Activated CD8-positive, alpha-beta memory T cell treated with anti-CD3 and anti-CD28 coated beads, Interleukin-2, amount 50 U/mL, for 24 hours (primary cell): ENCODE measurements around the gene PRDM16.

Experiments
- DNase-seq: peaks from one replicate; pipeline ENCODE4 v3.0.0-alpha.2; 2020; ENCODE audit errors: extremely low read depth

Gene PRDM16

DNA sequence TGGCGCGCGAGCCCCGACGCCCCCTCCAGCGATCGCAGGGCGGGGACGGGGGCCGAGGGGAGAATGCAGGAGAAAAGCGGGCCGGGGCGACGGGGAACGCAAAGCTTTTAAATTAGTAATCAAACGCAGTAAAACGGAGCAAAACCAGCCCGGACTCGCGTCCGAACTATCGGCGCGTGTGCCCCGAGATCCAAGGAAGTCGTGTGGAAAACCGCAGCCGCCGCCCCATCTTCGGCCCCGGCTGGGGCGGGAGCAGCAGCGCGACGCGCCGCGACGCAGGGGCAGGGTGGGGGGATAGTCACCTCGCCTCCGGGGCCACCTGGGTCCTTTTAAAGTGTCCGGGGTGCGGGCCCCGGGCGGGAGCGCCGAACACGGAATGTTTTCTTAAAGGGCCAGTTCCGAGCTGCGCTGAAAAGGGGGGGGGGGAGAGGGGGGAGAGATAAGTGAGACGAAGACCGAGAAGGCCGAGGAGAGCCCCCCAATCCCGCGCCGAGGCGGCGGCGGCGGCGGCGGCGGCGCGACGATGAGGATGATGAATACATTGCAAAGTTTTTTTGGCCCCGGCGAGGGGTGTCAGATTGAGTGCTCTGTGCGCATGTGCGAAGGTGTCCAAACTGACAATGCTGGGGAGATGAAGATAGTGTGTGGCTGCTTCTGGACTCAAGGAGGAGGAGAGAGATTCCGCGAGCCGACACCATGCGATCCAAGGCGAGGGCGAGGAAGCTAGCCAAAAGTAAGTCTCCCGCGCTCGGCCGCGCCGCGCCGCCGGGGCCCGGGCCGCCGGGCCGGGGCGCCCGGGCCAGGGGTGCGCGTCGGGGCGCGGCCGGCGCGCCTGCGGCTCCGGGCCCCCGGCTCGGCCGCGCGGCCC is at the start of gene PRDM16:
Gene PRDM16, plus strand, starts transcription at position 640 of the 868 bp plus-strand sequence. Its CDS starts 57 bp downstream, at position 697.
- DNase-seq, result no peak

DNA sequence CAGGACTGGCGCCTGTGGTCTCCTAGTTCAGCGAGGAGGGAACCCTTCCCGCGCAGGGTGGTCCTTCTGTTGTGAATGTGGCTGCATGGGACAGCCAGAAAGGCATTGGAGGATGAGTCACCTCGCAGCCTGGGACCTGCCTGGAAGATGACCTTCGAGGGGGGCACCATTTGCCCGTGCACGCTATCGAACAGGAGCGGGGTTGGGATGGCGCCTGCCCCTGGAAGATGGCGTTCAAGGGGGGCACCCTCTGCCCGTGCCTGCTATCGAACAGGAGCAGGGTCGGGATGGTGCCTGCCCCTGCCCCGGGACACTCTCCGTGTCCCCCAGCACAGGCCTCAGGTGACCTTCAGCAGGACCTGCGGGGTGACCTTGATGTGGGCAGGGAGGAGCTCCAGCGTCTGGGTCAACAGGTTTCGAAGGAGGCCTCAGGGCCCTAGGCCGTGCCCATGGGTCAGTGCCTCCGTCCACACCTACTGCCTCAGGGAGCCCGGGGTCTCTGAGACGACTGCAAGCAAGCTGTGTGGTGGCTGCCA is 49.4 kb upstream of the PRDM16 start:
- no peak for DNase-seq

DNA sequence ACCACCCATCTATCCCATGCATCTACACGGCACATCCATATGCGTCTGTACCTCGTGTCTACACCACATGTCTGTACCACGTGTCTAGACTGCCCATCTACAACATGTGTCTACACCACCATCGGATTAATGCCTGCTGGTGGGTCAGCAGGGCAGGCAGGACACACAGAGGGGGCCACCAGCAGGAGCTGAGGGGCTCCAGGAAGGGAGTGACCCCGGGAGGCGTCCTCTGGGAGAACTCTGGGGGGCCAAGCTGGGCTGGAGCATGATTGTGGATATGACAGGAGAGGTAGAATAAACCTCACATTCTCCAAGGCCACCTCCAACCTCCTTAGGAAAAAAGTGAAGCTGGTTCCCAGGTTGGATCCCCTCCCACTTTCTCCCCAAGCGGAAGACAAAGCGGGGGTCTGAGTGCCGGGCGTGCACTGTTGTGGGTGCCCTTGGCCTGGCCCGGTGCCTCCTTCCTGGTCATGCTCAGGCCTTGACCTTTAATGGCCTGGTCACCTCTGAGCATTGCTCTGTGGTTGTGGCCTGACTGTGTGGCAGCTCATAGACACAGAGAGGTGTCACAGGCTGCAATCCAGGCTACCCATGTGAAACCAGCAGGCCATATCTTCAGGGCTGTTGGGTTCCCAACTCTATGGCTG is 48.6 kb upstream of the PRDM16 start:
- DNase-seq, result no peak

DNA sequence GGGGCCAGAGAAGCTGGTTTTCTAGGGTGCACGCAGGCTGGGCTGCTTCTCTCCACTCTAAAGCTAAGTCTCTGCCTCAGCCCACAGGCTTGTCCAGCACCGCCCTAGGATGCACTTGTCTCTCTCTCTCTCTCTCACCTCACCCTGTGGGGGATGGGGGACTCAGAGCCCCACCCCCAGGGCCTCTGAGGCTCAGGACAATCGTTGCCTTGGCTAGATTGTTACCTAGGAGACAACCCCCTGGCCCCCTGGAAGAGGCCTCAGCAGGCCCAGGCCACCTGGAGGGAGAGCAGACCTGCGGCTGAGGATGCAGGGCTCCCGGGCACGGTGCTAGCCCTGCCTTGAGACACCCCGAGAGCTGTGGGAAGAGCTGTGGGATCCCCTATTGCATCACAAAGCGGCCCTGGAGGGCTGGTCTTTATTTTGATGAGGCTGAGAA is 47.8 kb upstream of the PRDM16 start, which contains the start of gene ACTRT2:
Gene ACTRT2, plus strand, starts transcription at position 235 of the 439 bp plus-strand sequence. CDS start 220 bp downstream, outside the sequence.
- DNase-seq, result no peak

DNA sequence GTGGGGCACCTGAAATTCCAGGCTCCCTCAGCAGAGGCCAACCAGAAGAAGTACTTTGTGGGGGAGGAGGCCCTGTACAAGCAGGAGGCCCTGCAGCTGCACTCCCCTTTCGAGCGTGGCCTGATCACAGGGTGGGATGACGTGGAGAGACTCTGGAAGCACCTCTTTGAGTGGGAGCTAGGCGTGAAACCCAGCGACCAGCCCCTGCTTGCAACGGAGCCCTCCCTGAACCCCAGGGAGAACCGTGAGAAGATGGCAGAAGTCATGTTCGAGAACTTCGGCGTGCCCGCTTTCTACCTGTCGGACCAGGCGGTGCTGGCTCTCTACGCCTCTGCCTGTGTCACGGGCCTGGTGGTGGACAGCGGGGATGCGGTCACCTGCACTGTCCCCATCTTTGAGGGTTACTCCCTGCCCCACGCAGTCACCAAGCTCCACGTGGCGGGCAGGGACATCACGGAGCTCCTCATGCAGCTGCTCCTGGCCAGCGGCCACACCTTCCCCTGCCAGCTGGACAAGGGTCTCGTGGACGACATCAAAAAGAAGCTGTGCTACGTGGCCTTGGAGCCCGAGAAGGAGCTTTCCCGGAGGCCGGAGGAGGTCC is 47.1 kb upstream of the PRDM16 start:
- no peak for DNase-seq

DNA sequence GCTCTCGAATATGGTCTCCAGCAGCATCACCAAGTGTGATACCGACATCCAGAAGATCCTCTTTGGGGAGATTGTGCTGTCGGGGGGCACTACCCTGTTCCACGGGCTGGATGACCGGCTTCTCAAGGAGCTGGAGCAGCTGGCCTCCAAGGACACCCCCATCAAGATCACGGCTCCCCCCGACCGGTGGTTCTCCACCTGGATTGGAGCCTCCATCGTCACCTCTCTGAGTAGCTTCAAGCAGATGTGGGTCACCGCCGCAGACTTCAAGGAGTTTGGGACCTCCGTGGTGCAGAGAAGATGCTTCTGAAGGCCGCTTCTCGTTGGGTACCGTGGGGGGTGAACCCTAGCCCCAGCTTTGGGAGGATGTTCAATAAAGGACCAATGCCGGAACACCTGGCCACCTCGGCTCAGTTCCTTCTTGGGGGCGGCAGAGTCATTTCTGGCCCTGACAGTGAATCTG is 46.5 kb upstream of the PRDM16 start:
- DNase-seq, result no peak

DNA sequence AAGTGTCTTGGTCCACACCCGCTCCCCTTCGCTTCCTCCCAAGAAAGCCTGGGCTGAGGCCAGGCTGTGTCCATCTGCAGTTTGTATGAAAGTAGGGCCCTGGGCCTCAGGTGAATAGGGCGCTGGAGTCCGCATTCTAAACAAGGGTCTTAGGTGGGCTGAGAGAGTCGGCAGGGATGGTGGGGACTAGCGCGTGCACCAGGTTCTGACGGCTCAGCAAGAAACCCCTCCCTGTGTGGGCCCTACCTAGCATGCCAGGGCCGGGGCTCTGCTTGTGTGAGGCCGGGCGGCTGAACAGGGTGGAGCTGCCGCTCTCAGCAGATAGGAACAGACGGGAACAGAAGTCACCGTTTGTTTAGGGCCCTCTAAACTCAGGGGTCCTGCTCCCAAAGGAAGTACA is 46.0 kb upstream of the PRDM16 start:
- DNase-seq, result no peak

DNA sequence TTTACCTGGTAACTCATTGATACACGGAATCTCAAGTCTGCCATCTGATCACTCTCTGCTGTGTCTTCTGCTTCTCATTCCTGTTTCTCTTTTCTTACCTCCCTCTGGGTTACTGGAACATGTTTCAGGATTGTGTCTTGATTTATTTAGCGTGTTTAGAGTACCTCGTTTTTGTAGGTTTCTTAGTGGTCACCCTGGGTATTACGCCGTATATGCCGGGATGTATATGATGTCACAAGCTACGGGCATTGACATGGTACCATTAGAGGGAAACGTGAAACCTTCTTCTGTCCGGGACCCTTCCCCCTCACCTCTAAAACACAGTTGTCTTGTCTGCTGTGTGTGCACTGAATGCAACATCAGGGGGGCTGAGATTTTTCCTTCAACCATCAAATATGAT is 45.0 kb upstream of the PRDM16 start:
- no peak for DNase-seq

DNA sequence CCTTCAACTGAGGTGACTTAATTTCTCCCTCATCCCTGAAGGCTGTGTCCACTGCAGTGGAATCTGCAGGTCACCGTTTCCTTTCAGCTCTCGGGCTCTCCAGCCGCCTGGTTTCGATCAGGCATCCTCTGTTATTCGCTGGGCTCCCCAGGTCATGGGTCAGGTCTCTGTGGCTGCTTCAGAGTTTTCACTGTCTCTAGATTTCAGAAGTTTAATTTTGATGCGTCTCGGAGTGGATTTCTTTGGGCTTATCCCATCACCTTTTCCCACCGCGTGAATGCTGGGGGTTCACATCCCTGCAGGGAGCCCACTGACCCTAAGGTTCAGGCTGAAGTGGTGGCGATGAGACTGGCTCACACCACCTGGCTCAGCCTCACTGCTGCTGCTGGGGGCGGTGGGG is 44.4 kb upstream of the PRDM16 start:
- DNase-seq, result no peak

DNA sequence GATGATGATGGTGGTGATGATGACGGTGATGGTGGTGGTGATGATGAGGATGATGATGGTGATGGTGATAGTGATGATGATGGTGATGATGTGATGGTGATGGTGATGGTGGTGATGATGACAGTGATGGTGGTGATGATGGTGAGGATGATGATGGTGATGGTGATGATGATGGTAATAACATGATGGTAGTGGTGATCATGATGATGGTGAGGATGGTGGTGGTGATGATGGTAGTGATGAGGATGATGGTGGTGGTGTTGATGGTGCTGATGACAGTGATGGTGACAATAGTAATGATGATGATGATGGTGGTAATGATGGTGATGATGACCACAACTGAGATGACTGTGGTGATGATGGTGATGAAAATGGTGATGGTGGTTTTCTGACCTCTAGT is 42.9 kb upstream of the PRDM16 start:
- no peak for DNase-seq

DNA sequence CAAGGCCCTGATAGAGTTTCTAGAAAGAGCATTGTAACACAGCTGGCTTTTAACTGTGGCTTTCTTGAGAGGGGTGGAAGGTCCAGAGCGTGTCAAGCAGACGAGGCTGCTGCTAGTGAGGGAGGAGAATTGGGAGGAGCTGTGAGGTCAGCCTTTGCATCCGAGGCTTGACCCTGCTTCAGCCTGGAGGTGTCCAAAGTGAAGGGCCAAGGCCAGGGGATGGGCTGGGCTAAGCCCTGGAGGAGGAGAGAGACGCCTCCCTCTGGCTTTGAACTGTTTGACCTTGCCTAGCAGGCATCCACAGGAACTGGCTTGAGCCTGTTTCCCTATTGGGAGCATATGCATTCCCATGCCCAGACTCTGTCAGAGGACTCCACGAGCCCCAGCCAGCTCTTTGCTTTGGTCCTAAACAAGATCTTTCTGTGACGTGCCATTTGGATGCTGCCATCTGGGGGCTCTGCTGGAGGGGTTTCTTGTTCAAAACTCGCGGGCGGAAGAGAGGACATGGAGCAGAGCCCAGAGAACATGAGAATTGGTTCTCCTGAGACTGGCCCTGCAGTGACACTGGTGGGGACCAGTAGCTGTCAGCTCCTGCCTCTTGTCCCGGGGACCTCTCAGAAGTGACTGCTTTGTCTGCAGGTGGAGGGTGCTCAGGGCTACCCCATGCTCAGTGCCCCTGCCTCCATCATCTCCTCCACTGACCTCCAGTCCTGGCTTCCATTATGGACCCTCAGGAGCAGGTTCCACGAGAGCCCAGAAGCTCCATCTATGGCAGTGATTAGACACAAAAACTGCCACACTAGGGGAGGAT is 42.2 kb upstream of the PRDM16 start:
- no peak for DNase-seq

DNA sequence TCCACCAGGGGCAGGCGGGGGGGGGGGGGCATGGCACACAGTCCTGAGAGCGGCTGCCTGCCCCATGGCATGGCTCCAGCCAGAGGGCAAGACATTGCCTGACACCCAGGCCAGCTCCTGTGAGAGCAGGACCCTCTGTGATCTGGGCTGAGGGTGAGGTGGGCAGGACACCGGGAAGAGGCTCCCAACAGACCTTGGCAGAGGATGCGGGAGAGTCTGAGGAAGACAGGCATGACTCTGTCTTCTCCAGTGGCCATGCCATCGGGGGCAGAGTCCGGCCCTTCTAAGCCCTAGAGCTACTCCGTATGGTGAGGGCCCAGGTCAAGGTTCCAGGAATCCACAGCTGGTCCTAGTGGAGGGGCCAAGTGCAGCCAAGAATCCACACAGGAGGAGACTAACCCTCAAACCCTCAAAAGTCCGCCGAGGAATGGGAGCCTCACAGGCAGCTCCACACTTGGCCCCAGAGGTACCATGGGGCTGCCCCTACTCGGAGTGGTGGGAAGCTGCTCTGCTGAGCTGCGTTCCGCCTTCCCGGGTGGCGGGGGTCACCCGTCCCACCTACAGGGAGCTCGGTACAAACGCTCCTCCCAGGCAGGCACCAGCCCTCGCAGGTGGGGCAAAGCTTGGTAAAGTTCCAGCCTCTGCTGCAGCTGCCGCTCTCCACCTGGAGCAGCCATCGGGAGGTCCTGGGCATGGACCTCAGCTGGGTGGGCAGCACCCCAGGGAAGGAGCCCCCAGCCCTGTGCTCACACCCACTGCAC is 41.2 kb upstream of the PRDM16 start:
- no peak for DNase-seq

DNA sequence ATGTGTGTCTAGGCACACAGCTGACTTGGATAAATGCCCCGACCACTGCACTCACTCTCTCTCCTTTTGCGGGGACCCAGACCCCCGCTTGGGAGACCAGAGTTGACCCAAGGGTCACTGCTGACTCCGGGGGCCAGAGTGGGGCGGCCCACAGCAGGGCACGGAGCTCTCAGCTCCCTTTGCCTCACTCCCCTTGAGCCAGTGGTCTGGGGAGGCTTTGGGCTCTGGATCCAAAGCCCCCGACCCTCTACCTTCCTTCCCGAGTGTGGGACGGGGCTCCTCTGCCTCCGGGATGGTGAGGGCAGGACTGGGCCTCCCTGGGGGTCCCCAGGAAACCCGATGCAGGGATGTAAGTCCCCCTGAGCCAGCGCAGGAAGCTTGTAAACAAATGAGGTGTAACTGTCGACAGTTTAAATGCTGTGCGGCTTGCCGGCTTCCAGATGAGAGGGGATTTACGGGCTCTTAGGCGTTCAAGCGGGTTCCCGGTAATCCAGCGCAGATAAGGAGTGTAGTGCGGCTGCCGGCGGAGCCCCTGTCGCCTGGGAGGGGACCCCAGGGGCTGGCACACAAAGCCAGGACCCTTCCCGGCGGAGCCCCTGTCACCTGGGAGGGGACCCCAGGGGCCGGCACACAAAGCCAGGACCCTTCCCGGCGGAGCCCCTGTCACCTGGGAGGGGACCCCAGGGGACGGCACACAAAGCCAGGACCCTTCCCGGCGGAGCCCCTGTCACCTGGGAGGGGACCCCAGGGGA is 40.3 kb upstream of the PRDM16 start:
- no peak for DNase-seq

DNA sequence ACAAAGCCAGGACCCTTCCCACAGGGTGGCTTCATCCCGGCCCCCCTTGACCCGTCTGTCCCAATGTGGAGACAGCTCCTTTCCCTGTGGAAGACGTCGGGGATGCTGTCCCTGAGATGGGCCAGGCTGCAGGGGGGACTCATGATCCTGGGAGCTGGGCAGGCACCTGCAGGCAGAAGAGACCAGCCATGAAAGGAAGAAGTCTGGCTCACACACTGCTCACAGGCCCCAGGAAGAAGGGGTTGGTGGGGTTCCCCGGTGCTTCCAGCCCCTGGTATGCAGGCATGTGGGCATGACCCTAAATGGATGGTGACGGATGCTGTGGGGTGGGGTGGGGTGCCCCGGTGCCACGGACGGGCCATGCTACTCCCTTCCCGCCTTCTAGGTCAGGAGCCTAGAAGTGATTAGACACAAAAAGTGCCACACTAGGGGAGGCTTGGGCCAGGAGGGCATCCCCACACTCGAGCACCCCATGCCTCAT is 39.5 kb upstream of the PRDM16 start:
- no peak for DNase-seq

DNA sequence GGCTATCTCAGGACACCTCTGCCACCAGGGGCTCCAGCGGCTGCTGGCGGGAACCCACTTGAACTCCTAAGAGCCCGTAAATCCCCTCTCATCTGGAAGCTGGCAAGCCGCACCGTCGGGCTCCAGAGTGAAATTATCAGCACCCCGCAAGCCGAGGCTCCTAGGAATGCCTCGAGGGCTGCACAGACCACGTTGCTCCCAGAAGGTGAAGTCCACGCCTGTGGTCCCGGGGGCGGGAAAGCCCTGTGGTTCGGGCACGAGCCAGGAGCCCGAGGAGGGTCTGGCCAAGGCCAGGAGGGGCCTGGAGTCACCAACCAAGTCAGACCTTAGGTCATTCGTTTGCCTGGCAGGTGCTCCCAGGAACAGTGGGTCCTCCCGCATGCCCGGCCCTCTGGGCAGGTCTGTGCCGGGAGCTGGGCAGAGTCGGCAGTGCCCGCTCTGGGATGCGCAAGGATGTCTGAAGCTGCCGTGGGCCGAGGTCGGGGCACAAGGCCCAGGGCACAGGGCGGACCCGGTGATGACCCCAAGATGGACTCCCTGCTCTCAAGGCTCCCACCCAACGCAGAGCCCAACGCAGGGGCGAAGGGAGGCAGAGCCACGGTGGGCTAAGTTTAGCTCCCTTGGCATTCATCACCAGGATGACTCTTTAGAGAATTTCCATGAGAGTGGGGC is 38.9 kb upstream of the PRDM16 start:
- DNase-seq, result no peak

DNA sequence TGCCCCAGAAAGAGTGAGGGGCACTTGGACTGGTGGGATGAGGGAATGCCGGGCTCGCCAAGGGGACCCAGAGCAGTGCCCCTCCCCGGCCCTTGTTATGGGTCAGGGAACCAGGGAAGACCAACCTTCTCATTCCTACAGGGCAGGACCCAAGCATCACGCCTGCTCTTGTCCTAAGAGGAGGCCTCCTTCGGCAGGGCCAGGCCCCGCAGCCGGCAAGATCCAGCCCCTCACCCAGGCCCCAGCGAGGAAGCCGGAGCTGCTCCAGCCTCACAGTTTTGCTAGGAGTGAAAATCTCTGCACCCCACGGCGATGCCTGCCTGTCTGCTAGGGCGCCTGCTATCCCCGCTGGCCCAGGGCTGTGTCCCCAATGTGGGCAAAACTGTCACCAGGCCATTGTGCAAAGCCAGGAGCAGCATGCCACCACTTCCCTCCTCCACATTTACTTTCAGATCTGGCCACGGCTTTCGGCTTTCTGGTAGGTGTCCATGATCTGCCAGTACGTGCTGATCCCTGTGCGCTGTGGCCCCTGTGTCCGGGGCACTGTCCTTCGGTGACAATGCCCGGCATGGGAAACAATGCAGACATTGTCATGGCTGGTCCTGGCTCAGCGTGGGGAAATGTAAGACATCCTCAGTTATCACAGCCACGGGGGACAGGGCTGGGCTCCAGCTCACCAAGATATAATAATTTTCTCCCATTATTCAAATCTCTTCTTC is 38.2 kb upstream of the PRDM16 start:
- no peak for DNase-seq

DNA sequence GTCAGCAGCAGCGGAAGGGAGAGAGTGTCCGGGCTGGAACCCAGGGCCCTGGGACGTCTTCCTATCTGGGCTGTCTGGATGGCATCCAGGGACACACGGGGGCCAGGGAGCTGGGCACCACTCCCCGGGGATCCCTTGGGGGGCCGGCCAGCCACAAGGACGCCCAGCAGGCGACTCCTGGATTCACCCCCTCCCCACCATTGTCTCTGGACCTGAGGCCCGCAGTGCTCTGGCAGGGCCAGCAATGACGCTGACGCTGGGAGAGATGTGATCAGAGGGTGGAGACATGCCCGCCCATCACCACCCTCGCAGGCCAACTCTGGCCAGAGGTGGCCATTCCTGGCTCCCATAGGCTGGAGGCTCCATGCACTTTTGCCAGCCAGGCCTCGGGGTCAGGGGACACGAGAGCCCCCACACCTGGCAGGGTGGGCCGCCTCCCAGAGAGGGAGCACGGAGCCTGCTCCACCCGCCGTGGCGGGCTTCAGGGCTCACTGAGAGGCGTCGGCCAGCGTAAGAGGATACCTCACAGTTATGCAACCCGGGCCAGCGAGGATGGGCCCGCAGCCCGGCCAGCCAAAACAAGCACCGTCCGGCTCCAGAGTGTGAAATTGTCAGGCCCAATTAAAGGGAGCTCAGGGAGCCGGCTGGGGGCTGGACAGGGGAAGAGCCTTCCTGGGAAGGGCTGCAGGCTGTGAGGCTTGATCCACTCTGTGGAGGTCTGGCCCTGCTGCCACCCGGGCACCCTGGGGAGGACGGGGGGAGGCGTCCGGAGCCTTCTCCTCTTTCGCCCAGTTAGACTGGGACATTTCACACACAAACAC is 37.4 kb upstream of the PRDM16 start:
- DNase-seq, result no peak
